MM.1S (cell line): ENCODE measurements around the gene GDPGP1.

Experiments used
- DNase-seq: peaks from one replicate; pipeline ENCODE4 v3.0.0-alpha.2; 2015
- H2AFZ ChIP-seq: fragments of 300-600 bp; sonication (generic); 2 replicates; pipeline ENCODE4 v1.6.0; 2016; ENCODE audit warnings: antibody characterized with exemption, low read length
- H3F3A ChIP-seq: fragments of 300-600 bp; sonication (generic); 2 replicates; pipeline ENCODE4 v1.6.1; 2016; ENCODE audit warnings: mild to moderate bottlenecking, antibody characterized with exemption, low read length, moderate library complexity, mixed read lengths; ENCODE audit not compliant: insufficient read depth
- H3K27ac ChIP-seq: fragments of 300-600 bp; sonication (generic); 2 replicates; pipeline ENCODE4 v1.5.1; 2016; ENCODE audit warnings: mild to moderate bottlenecking, low read length
- H3K27me3 ChIP-seq: fragments of 300-600 bp; sonication (generic); replicated peaks from 2 replicates; pipeline ENCODE4 v1.6.0; 2016; ENCODE audit warnings: low read length; ENCODE audit not compliant: insufficient read depth
- H3K36me3 ChIP-seq: fragments of 300-600 bp; sonication (generic); replicated peaks from 2 replicates; pipeline ENCODE4 v1.6.1; 2016; ENCODE audit warnings: mild to moderate bottlenecking, low read length, mixed read lengths; ENCODE audit not compliant: insufficient read depth
- H3K4me1 ChIP-seq: fragments of 300-600 bp; sonication (generic); 2 replicates; pipeline ENCODE4 v1.6.1; 2016; ENCODE audit warnings: low read length, mixed read lengths
- H3K4me2 ChIP-seq: fragments of 300-600 bp; sonication (generic); 2 replicates; pipeline ENCODE4 v1.6.0; 2016; ENCODE audit warnings: low read depth, low read length
- H3K4me3 ChIP-seq: fragments of 300-600 bp; sonication (generic); 2 replicates; pipeline ENCODE4 v1.5.1; 2016; ENCODE audit warnings: low read length, mixed read lengths
- H3K79me2 ChIP-seq: fragments of 300-600 bp; sonication (generic); 2 replicates; pipeline ENCODE4 v1.6.1; 2016; ENCODE audit warnings: mixed run types, low read length, mixed read lengths
- H3K9ac ChIP-seq: fragments of 300-600 bp; sonication (generic); 2 replicates; pipeline ENCODE4 v1.6.1; 2016; ENCODE audit warnings: low read length, mixed read lengths
- H3K9me2 ChIP-seq: fragments of 300-600 bp; sonication (generic); replicated peaks from 2 replicates; pipeline ENCODE4 v1.6.1; 2016; ENCODE audit warnings: mild to moderate bottlenecking, low read length, mixed read lengths; ENCODE audit not compliant: insufficient read depth
- H3K9me3 ChIP-seq: fragments of 300-600 bp; sonication (generic); replicated peaks from 2 replicates; pipeline ENCODE4 v1.6.1; 2016; ENCODE audit warnings: mild to moderate bottlenecking, low read length, mixed read lengths; ENCODE audit not compliant: insufficient read depth
- H4K20me1 ChIP-seq: fragments of 300-600 bp; sonication (generic); 2 replicates; pipeline ENCODE4 v1.6.1; 2016; ENCODE audit warnings: mild to moderate bottlenecking, low read length, moderate library complexity, mixed read lengths; ENCODE audit not compliant: insufficient read depth
- EZH2 ChIP-seq: fragments of 300-600 bp; sonication (generic); optimal IDR thresholded peaks from 2 replicates; pipeline ENCODE3; 2017; ENCODE audit warnings: low read depth, mild to moderate bottlenecking, antibody characterized with exemption, low read length, mixed read lengths
- EZH2phosphoT487 ChIP-seq: fragments of 300-600 bp; sonication (generic); IDR thresholded peaks from 2 replicates; pipeline ENCODE4 v1.6.1; 2018; ENCODE audit warnings: antibody characterized with exemption, low read length
- TF ChIP-seq, protein P1 (sequence below): fragments of 300-600 bp; sonication (generic); IDR thresholded peaks from 2 replicates; pipeline ENCODE4 v1.5.1; 2016; ENCODE audit warnings: antibody characterized with exemption, low read length, mixed read lengths

GDPGP1 gene

DNA sequence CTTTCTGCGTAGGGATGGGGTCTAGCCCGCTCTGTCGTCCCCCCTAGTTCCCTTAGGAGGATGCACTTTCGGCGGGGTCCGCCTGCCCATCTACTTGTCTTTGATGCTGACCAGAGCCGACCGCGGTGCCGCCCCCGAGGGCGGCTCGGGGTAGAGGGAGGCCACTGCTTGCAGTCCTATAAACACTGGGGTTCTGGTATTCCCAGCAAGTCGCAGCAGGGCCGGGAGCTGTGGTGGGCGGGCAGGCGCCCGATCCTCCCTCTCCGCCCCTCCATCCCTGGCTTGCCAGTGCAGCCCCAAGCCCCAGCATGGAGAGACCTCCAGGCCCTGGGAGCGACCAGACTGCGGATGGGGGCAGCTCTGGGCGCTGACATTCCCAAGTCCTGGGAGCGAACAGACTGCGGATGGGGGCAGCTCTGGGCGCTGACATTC is 32.0 kb upstream of the GDPGP1 start:
- no peaks in the 10 kb centered on the region for H3K27me3 ChIP-seq
- H3K4me2 ChIP-seq, result peak overlapping the region; percentile 95
- H3F3A ChIP-seq, result peaks cover 12% of the 10 kb centered on the region; the same call in 1 of the 2 replicates
- peak overlapping the region; percentile 68; the same call in 1 of the 2 replicates for H3K9ac ChIP-seq
- H3K9me3 ChIP-seq, result no peaks in the 10 kb centered on the region
- peaks cover 60% of the 10 kb centered on the region for H3K79me2 ChIP-seq
- H3K27ac ChIP-seq, result no peak overlapping the region
- 0 out of 2 replicates have a peak, but pooled peaks cover 3% of the 10 kb centered on the region for H3K36me3 ChIP-seq
- DNase-seq, result no peak
- H3K4me3 ChIP-seq, result peak overlapping the region; percentile 88
- no peaks in the 10 kb centered on the region for H3K9me2 ChIP-seq
- TF ChIP-seq EZH2 (no peak), EZH2phosphoT487 (no peak)
- TF ChIP-seq, protein P1, sequence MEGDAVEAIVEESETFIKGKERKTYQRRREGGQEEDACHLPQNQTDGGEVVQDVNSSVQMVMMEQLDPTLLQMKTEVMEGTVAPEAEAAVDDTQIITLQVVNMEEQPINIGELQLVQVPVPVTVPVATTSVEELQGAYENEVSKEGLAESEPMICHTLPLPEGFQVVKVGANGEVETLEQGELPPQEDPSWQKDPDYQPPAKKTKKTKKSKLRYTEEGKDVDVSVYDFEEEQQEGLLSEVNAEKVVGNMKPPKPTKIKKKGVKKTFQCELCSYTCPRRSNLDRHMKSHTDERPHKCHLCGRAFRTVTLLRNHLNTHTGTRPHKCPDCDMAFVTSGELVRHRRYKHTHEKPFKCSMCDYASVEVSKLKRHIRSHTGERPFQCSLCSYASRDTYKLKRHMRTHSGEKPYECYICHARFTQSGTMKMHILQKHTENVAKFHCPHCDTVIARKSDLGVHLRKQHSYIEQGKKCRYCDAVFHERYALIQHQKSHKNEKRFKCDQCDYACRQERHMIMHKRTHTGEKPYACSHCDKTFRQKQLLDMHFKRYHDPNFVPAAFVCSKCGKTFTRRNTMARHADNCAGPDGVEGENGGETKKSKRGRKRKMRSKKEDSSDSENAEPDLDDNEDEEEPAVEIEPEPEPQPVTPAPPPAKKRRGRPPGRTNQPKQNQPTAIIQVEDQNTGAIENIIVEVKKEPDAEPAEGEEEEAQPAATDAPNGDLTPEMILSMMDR, result no peak
- peak overlapping the region; percentile 67; the same call in 1 of the 2 replicates for H2AFZ ChIP-seq
- 0 out of 2 replicates have a peak, but pooled peaks cover 3% of the 10 kb centered on the region for H4K20me1 ChIP-seq
- H3K4me1 ChIP-seq, result peaks cover 10% of the 10 kb centered on the region

DNA sequence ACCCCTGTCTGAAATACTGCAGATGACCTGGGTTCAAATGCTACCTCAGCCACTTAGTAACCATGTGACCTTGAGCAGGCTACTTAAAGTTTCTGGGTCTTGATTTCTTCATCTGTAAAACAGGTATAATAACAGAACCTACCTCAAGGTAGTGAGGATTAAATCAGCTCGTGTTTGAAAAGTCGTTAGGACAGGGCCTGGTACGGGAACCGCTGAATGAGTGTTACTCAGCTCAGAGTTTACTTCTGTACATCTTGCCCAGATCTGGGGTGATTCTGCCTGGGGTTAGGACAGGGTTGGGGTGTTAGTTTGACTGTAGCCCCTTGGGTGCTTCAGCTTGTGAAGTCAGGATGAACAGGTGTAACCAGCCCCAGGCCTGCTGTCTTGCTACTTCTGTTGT is 31.1 kb upstream of the GDPGP1 start:
- H3F3A ChIP-seq, result peaks cover 12% of the 10 kb centered on the region; the same call in 1 of the 2 replicates
- H3K9me3 ChIP-seq, result no peaks in the 10 kb centered on the region
- no peak overlapping the region for H2AFZ ChIP-seq
- H3K9ac ChIP-seq, result no peak overlapping the region
- H3K9me2 ChIP-seq, result no peaks in the 10 kb centered on the region
- H3K27me3 ChIP-seq, result no peaks in the 10 kb centered on the region
- 0 out of 2 replicates have a peak, but pooled peaks cover 3% of the 10 kb centered on the region for H4K20me1 ChIP-seq
- peaks cover 68% of the 10 kb centered on the region for H3K79me2 ChIP-seq
- no peak overlapping the region for H3K27ac ChIP-seq
- 0 out of 2 replicates have a peak, but pooled peaks cover 3% of the 10 kb centered on the region for H3K36me3 ChIP-seq
- DNase-seq, result no peak
- TF ChIP-seq EZH2phosphoT487 (no peak), EZH2 (no peak)
- TF ChIP-seq, protein P1, result no peak
- no peak overlapping the region for H3K4me3 ChIP-seq
- peak overlapping the region; percentile 95; the same call in 1 of the 2 replicates for H3K4me2 ChIP-seq
- peaks cover 10% of the 10 kb centered on the region for H3K4me1 ChIP-seq

DNA sequence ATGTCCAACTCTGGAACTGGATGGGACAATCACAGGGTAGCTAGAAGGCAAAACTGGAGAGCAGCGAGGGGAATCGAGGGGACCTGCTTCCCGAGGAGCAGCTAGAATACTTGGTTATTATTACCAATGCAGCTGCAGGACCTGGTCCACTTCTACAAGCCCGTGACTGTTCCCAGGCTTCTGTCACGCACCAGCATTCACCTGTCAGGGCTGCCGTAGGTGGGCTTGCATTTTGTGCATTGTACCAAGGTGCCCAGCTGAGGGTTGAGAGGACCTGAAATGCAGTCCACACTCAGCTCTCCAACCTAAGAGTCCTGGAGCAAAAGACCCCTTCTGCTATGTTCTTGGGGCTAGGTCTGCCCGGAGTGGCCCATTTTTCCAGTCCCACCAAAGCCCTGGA is 30.5 kb upstream of the GDPGP1 start:
- H3K9ac ChIP-seq, result no peak overlapping the region
- no peak overlapping the region for H2AFZ ChIP-seq
- H3K36me3 ChIP-seq, result 0 out of 2 replicates have a peak, but pooled peaks cover 3% of the 10 kb centered on the region
- no peak overlapping the region for H3K4me2 ChIP-seq
- DNase-seq, result no peak
- H3K27me3 ChIP-seq, result no peaks in the 10 kb centered on the region
- H3K79me2 ChIP-seq, result peaks cover 68% of the 10 kb centered on the region
- peaks cover 10% of the 10 kb centered on the region for H3K4me1 ChIP-seq
- no peak overlapping the region for H3K4me3 ChIP-seq
- 0 out of 2 replicates have a peak, but pooled peaks cover 3% of the 10 kb centered on the region for H4K20me1 ChIP-seq
- no peak overlapping the region for H3K27ac ChIP-seq
- H3K9me3 ChIP-seq, result no peaks in the 10 kb centered on the region
- H3K9me2 ChIP-seq, result no peaks in the 10 kb centered on the region
- peaks cover 12% of the 10 kb centered on the region; the same call in 1 of the 2 replicates for H3F3A ChIP-seq
- TF ChIP-seq, protein P1, result no peak
- TF ChIP-seq EZH2 (no peak), EZH2phosphoT487 (no peak)
